GM23248 (cell line): ENCODE results near the gene ALDH1L2. TPM values are rescaled to one million over a fixed set of nuclear protein-coding genes. Genes with fewer than 3 reads are reported as not detected.
"Not testable (repeated sequence)": the region's sequence is repeated elsewhere in the genome, so short reads cannot be mapped to it uniquely, and the experiment has no call there.

Experiments used
- DNase-seq: peaks from one replicate; pipeline ENCODE4 v3.0.0-alpha.2; 2015
- H2AFZ ChIP-seq: fragments of 200-600 bp; sonication (generic); 2 replicates; pipeline ENCODE4 v1.6.1; 2016; ENCODE audit warnings: antibody characterized with exemption
- H3F3A ChIP-seq: fragments of 200-600 bp; sonication (generic); 2 replicates; pipeline ENCODE4 v1.6.1; 2016; ENCODE audit warnings: mild to moderate bottlenecking, antibody characterized with exemption, mixed run types; ENCODE audit not compliant: insufficient read depth
- H3K27ac ChIP-seq: fragments of 200-600 bp; sonication (generic); 2 replicates; pipeline ENCODE4 v1.5.1; 2016; ENCODE audit warnings: mild to moderate bottlenecking
- H3K27me3 ChIP-seq: fragments of 200-600 bp; sonication (generic); replicated peaks from 2 replicates; pipeline ENCODE4 v1.6.1; 2016; ENCODE audit warnings: mild to moderate bottlenecking; ENCODE audit not compliant: insufficient read depth
- H3K36me3 ChIP-seq: fragments of 200-600 bp; sonication (generic); 2 replicates; pipeline ENCODE4 v1.6.1; 2016; ENCODE audit warnings: low read depth, mild to moderate bottlenecking
- H3K4me1 ChIP-seq: fragments of 200-600 bp; sonication (generic); 2 replicates; pipeline ENCODE4 v1.6.1; 2016; ENCODE audit warnings: mild to moderate bottlenecking; ENCODE audit not compliant: insufficient read depth
- H3K4me2 ChIP-seq: fragments of 200-600 bp; sonication (generic); one replicate; pipeline ENCODE4 v1.6.1; 2016; ENCODE audit warnings: mild to moderate bottlenecking; ENCODE audit not compliant: unreplicated experiment
- H3K4me3 ChIP-seq: fragments of 200-600 bp; sonication (generic); 2 replicates; pipeline ENCODE4 v1.5.1; 2016; ENCODE audit warnings: mild to moderate bottlenecking
- H3K79me2 ChIP-seq: fragments of 200-600 bp; sonication (generic); 2 replicates; pipeline ENCODE4 v1.6.1; 2016; ENCODE audit warnings: mild to moderate bottlenecking; ENCODE audit not compliant: insufficient read depth
- H3K9ac ChIP-seq: fragments of 200-600 bp; sonication (generic); 2 replicates; pipeline ENCODE4 v1.6.1; 2016; ENCODE audit warnings: mild to moderate bottlenecking
- H3K9me2 ChIP-seq: fragments of 200-600 bp; sonication (generic); 2 replicates; pipeline ENCODE4 v1.6.1; 2016; ENCODE audit warnings: mixed run types, mild to moderate bottlenecking, moderate library complexity; ENCODE audit not compliant: insufficient read depth
- H3K9me3 ChIP-seq: fragments of 200-600 bp; sonication (generic); one replicate; pipeline ENCODE4 v1.6.1; 2017; ENCODE audit warnings: low read depth
- H4K20me1 ChIP-seq: fragments of 200-600 bp; sonication (generic); 2 replicates; pipeline ENCODE4 v1.6.0; 2016; ENCODE audit not compliant: insufficient read depth
- EZH2 ChIP-seq: fragments of 200-600 bp; sonication (generic); IDR thresholded peaks from 2 replicates; pipeline ENCODE4 v1.6.1; 2018; ENCODE audit warnings: antibody characterized with exemption, mild to moderate bottlenecking; ENCODE audit not compliant: insufficient read depth, poor library complexity, severe bottlenecking
- EZH2phosphoT487 ChIP-seq: fragments of 200-600 bp; sonication (generic); IDR thresholded peaks from 2 replicates; pipeline ENCODE4 v1.6.1; 2018; ENCODE audit warnings: antibody characterized with exemption, moderate library complexity, mild to moderate bottlenecking, low read depth; ENCODE audit not compliant: insufficient read depth
- WGBS, 2 experiments: methylation state at CpG; one replicate each; pipeline ENCODE4 v1.1.6; 2015 to 2017; ENCODE audit warnings: low lambda C conversion rate in 2 of 2, low coverage in 1 of 2; ENCODE audit errors: missing lambda C conversion rate in 2 of 2; 5-methylcytosine and 5-hydroxymethylcytosine counted together
- in situ Hi-C: fragments of 300-500 bp; cut with MboI; formaldehyde crosslinking; loops from 2 replicates; pipeline ENCODE4 v1.15.0; 2020
- polyA plus RNA-seq: library from polyadenylated mRNA; unstranded; fragments of >200 nt; fragmentation: Nextera tagmentation; extraction: Ambion mirVana; gene quantifications from 2 replicates; pipeline ENCODE4 v1.2.1, GENCODE V29; 2016
- total RNA-seq: library from RNA; depleted of rRNA; stranded (reverse); fragments of >200 nt; shearing (Covaris generic); gene quantifications from 2 replicates; pipeline ENCODE4 v1.2.3, GENCODE V29; 2014

ALDH1L2 gene
- total and polyA plus RNA-seq, 2 experiments from 2014 or later = 50.9 to 62.3 TPM

DNA sequence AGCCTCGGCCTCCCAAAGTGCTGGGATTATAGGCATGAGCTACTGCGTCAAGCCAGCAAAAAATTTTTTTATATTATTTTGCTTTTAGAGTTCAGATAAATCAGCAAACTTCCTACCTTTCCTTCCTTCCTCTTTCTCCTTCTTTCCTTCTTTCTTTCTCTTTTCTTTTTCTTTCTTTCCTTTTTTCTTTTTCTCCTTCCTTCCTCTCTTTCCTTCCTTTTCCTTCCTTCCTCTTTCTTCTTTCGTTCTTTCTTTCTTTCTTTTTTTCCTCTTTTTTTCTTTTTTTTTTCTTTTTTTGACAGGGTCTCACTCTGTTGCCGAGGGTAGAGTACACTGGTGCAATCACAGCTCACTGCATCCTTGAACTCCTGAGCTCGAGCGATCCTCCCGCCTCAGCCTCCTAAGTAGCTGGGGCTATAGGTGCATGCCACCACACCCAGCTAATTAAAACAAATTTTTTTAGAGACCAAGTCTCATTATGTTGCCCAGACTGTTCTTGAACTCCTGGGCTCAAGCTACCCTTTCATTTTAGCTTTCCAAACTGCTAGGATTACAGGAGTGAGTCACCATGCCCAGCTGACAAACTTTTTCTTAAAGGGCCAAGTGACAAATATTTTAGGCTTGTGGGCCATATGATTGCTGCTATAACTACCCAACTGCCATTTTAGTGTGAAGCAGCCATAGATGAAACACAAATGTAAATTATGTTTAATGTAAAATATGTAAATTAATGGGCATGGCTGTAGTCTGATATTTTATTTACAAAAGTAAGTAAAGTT, 16.1 kb upstream of the ALDH1L2 start:
- H4K20me1 ChIP-seq = no peaks in the 10 kb centered on the region
- TF ChIP-seq EZH2phosphoT487 = no peak
- no peak for TF ChIP-seq EZH2
- H3K4me1 ChIP-seq = peaks cover 10% of the 10 kb centered on the region
- in situ Hi-C loops = no loop called here
- no peaks in the 10 kb centered on the region for H3K79me2 ChIP-seq
- peak overlapping the region; percentile 52 for H3K9ac ChIP-seq
- H3K9me2 ChIP-seq = no peaks in the 10 kb centered on the region
- peak overlapping the region; percentile 62 for H3K4me2 ChIP-seq
- peak; percentile 77 for DNase-seq
- peak overlapping the region; percentile 58 for H3K4me3 ChIP-seq
- no peaks in the 10 kb centered on the region for H3K9me3 ChIP-seq
- H3K36me3 ChIP-seq = no peaks in the 10 kb centered on the region
- 34 to 40% methylated on average over 7 of the region's 7 CpGs for WGBS, 2 experiments
- no peaks in the 10 kb centered on the region for H3K27me3 ChIP-seq
- H2AFZ ChIP-seq = peak overlapping the region; percentile 84
- no peaks in the 10 kb centered on the region; the same call in 1 of the 2 replicates for H3F3A ChIP-seq
- H3K27ac ChIP-seq = 0 out of 2 replicates have a peak overlapping the region, but pooled peaks have one; percentile 0

DNA sequence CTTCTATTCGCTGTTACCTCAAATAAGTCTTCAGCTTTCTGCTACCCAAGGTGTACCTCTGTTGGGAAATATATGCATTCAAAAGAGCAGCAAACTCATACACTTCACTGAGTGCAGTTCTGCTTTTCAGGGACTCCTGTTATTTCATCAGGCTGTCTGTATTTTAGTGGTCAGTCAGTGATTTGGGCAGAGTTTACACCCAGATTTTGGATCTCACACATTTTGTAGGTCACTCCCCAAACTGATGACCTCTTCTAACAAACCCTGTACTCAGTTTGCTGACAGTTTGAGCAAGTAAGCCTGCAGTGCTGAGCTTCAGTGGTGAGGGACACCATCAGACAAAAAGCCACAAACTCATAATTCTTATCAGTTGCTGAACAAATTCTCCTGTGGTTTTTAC, 15.1 kb upstream of the ALDH1L2 start:
- H3K9me3 ChIP-seq = no peaks in the 10 kb centered on the region
- H3K79me2 ChIP-seq = no peaks in the 10 kb centered on the region
- H3K27me3 ChIP-seq = no peaks in the 10 kb centered on the region
- H3K9ac ChIP-seq = no peak overlapping the region
- peaks cover 10% of the 10 kb centered on the region for H3K4me1 ChIP-seq
- WGBS, 2 experiments = 85 to 95% methylated on average over 1 of the region's 1 CpG
- H3K9me2 ChIP-seq = no peaks in the 10 kb centered on the region
- no peak overlapping the region for H3K4me2 ChIP-seq
- no peak overlapping the region for H3K27ac ChIP-seq
- no peak overlapping the region for H3K4me3 ChIP-seq
- no peaks in the 10 kb centered on the region for H3K36me3 ChIP-seq
- no peaks in the 10 kb centered on the region; the same call in 1 of the 2 replicates for H3F3A ChIP-seq
- no peaks in the 10 kb centered on the region for H4K20me1 ChIP-seq
- peak overlapping the region; percentile 44 for H2AFZ ChIP-seq
- TF ChIP-seq EZH2 = no peak
- DNase-seq = no peak
- in situ Hi-C loops = no loop called here

DNA sequence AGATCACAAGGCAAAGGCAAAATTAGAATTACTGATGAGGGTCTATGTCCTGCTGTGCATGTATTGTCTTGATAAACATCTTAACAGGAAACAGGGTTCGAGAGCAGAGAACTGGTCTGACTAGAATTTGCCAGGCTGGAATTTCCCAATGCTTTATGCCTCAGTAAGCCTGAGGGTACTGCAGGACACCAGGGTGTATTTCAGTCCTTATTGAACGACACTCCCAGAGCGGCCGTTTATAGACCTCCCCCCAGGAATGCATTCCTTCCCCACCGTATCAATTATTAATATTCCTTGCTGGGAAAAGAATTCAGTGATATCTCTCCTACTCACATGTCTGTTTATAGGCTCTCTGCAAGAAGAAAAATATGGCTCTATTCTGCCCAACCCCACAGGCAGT, 11.1 kb upstream of the ALDH1L2 start:
- WGBS, 2 experiments = 80 to 82% methylated on average over 5 of the region's 5 CpGs
- H3K27me3 ChIP-seq, H3K9ac ChIP-seq, H3K4me3 ChIP-seq, in situ Hi-C loops, H3K9me3 ChIP-seq, DNase-seq, H3K9me2 ChIP-seq, H4K20me1 ChIP-seq, H3K27ac ChIP-seq, H3K4me2 ChIP-seq, H3K4me1 ChIP-seq, H3K79me2 ChIP-seq, H3F3A ChIP-seq, H2AFZ ChIP-seq, H3K36me3 ChIP-seq: not testable (repeated sequence)

DNA sequence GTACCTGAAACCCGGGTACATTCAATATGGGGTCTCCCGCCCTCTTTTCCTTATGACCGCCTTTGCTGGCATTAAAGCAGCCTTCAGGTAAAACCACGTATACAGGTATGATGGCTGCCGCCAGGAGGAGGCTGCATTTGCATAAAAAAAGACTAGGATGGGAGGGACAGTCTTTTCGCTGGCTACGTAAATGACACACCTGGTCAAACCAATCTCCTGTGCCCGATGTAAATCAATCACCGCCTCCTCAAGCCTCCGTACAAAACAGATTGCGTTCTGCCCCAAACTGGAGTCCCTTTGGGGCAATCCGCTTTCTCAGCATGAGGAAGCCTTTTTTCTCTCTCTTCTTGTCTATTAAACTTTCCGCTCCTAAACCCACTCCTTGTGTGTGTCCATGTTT, 8.1 kb upstream of the ALDH1L2 start:
- no peak overlapping the region for H3K4me3 ChIP-seq
- H3F3A ChIP-seq = no peaks in the 10 kb centered on the region
- H3K9ac ChIP-seq = no peak overlapping the region
- no peak for TF ChIP-seq EZH2
- no peak for TF ChIP-seq EZH2phosphoT487
- H3K79me2 ChIP-seq = no peaks in the 10 kb centered on the region
- no peak overlapping the region for H2AFZ ChIP-seq
- H3K9me3 ChIP-seq = no peaks in the 10 kb centered on the region
- H3K27ac ChIP-seq = no peak overlapping the region
- in situ Hi-C loops = no loop called here
- no peak overlapping the region for H3K4me2 ChIP-seq
- H3K36me3 ChIP-seq = no peaks in the 10 kb centered on the region
- 48 to 55% methylated on average over 13 of the region's 13 CpGs for WGBS, 2 experiments
- no peak for DNase-seq
- H3K27me3 ChIP-seq = no peaks in the 10 kb centered on the region
- H4K20me1 ChIP-seq = no peaks in the 10 kb centered on the region
- no peaks in the 10 kb centered on the region for H3K4me1 ChIP-seq
- no peaks in the 10 kb centered on the region for H3K9me2 ChIP-seq
